ENCODE data around the gene SPOCK1.

DNA sequence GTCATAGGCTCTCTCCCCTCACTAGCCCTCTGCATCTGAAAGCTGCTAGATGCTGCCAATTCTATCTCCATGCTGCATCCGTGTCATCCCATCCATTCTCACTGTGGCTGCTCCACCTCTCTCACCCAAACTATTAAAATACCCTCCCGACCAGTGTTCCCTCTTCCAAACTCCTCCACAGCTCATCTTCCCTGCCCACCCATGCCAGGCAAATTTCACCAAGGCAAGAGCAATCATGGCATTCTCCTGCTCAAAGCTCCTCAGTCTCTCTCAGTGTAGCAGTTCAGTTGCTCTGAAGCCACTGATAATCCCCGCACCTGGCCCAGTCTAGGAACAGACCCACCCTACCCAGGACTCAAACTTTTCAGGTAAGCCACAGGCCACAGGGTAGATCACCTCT, 48.4 kb downstream of the SPOCK1 start:
- TF ChIP-seq CTCF (IDR thresholded peaks at IDR 0.05 in 8 of 11, conservative IDR thresholded peaks at IDR 0.05 in 3 of 11) (no peak), POLR2AphosphoS5 (IDR thresholded peaks at IDR 0.05) (no peak)
